Endothelial cell of umbilical vein (primary cell): ENCODE data around the gene MRPS27. TPM values are rescaled to one million over a fixed set of nuclear protein-coding genes. Genes with fewer than 3 reads are reported as not detected.
A peak's percentile ranks its signal among the peaks of the same experiment; 100 is the strongest.

Experiments used
- BruUV-seq: library from RNA; stranded (reverse); fragments of 400-500 nt; replicated peaks from 2 replicates; lab custom pipeline; 2021; lab: Mats Ljungman, UMichigan
- CTCF ChIA-PET: fragments of 300-600, 350-600 bp; sonication (Branson Sonifier 250); formaldehyde crosslinking; loops from one replicate; lab custom pipeline; 2021; ENCODE audit warnings: antibody characterized with exemption, inconsistent platforms; lab: Charles Lee
- POLR2A ChIA-PET: fragments of 300-600, 350-600 bp; sonication (Branson Sonifier 250); formaldehyde crosslinking; loops from one replicate; lab custom pipeline; 2021; ENCODE audit warnings: antibody characterized with exemption, inconsistent platforms; lab: Charles Lee
- DNase-seq: peaks from one replicate; pipeline ENCODE4 v3.0.0-alpha.2; 2011; ENCODE audit warnings: low read depth, low spot score
- FAIRE-seq: peaks from 2 replicates; lab custom pipeline; 2011; peaks lifted over from hg19 to GRCh38; lab: Jason Lieb, UNC
- H2AFZ ChIP-seq: 2 replicates; pipeline ENCODE4 v1.6.0; 2012; ENCODE audit warnings: low read depth, low read length, control low read depth, inconsistent platforms
- H3K27ac ChIP-seq: 2 replicates; pipeline ENCODE4 v1.5.1; 2011; ENCODE audit warnings: low read depth, mild to moderate bottlenecking, control low read depth, low read length, moderate library complexity; ENCODE audit not compliant: insufficient read depth
- H3K27me3 ChIP-seq, 2 experiments: 2 replicates each; pipeline versions ENCODE4 v1.6.0 to v1.6.1; 2011; ENCODE audit warnings: low read length in 2 of 2, mixed read lengths in 1 of 2; ENCODE audit not compliant: control insufficient read depth in 2 of 2, insufficient read depth in 2 of 2
- H3K36me3 ChIP-seq, 2 experiments: 2 replicates in 1 of 2; 3 replicates in 1 of 2; pipeline ENCODE4 v1.5.1; 2011; ENCODE audit warnings: low read length in 2 of 2, mild to moderate bottlenecking in 1 of 2, moderate library complexity in 1 of 2; ENCODE audit not compliant: control insufficient read depth in 2 of 2, insufficient read depth in 2 of 2; ENCODE audit errors: extremely low read depth in 1 of 2
- H3K4me1 ChIP-seq: 3 replicates; pipeline ENCODE4 v1.5.1; 2011; ENCODE audit warnings: mild to moderate bottlenecking, low read length; ENCODE audit not compliant: control insufficient read depth, insufficient read depth; ENCODE audit errors: extremely low read depth
- H3K4me2 ChIP-seq: 2 replicates; pipeline ENCODE4 v1.6.1; 2011; ENCODE audit warnings: low read length, control low read depth, mixed read lengths; ENCODE audit not compliant: insufficient read depth
- H3K4me3 ChIP-seq, 3 experiments: fragments of 200-600 bp in 1 of 3; sonication (generic), shearing (Covaris generic) in 1 of 3; replicated peaks in 1 of 3; 2 replicates each; pipeline ENCODE4 v1.5.1; 2011 to 2016; ENCODE audit warnings: control low read depth in 3 of 3, low read length in 3 of 3, mild to moderate bottlenecking in 2 of 3, inconsistent platforms in 1 of 3, low read depth in 1 of 3, moderate library complexity in 1 of 3; ENCODE audit not compliant: insufficient read depth in 1 of 3
- H3K79me2 ChIP-seq: 2 replicates; pipeline ENCODE4 v1.6.0; 2012; ENCODE audit warnings: low read length, inconsistent platforms; ENCODE audit not compliant: control insufficient read depth, insufficient read depth
- H3K9ac ChIP-seq: replicated peaks from 2 replicates; pipeline ENCODE3; 2011; ENCODE audit warnings: low read length, control low read depth; ENCODE audit not compliant: insufficient read depth; ENCODE audit errors: extremely low read depth
- H3K9me1 ChIP-seq: replicated peaks from 3 replicates; pipeline ENCODE4 v1.6.0; 2011; ENCODE audit warnings: mild to moderate bottlenecking, low read length; ENCODE audit not compliant: control insufficient read depth, insufficient read depth; ENCODE audit errors: extremely low read depth
- H3K9me3 ChIP-seq: replicated peaks from 2 replicates; pipeline ENCODE4 v1.5.1; 2012; ENCODE audit warnings: low read length, inconsistent platforms; ENCODE audit not compliant: control insufficient read depth, insufficient read depth
- H4K20me1 ChIP-seq: replicated peaks from 2 replicates; pipeline ENCODE3; 2011; ENCODE audit warnings: mild to moderate bottlenecking, low read length; ENCODE audit not compliant: control insufficient read depth, insufficient read depth; ENCODE audit errors: extremely low read depth
- EZH2 ChIP-seq: IDR thresholded peaks from 2 replicates; pipeline ENCODE4 v1.6.1; 2012; ENCODE audit warnings: borderline replicate concordance, low read depth, mild to moderate bottlenecking, moderate library complexity, low read length, inconsistent platforms; ENCODE audit not compliant: severe bottlenecking
- FOS ChIP-seq: IDR thresholded peaks from 2 replicates; pipeline ENCODE4 v1.6.1; 2011; ENCODE audit warnings: mild to moderate bottlenecking, low read length, moderate library complexity, borderline replicate concordance; ENCODE audit not compliant: insufficient read depth
- GATA2 ChIP-seq: IDR thresholded peaks from 2 replicates; pipeline ENCODE4 v1.7.0; 2011; ENCODE audit warnings: low read depth, mild to moderate bottlenecking, moderate library complexity, mixed read lengths, low read length; ENCODE audit not compliant: insufficient read length, insufficient read depth
- JUN ChIP-seq: IDR thresholded peaks from 2 replicates; pipeline ENCODE4 v1.6.1; 2011; ENCODE audit warnings: borderline replicate concordance, low read depth; ENCODE audit not compliant: insufficient read length, insufficient read depth
- MYC ChIP-seq: IDR thresholded peaks from one replicate; pipeline ENCODE4 v1.6.1; 2011; ENCODE audit warnings: mild to moderate bottlenecking, low read depth, low read length
- POLR2A ChIP-seq: IDR thresholded peaks from 2 replicates; pipeline ENCODE4 v1.6.1; 2012; ENCODE audit warnings: low read depth, mild to moderate bottlenecking, control low read depth, low read length
- POLR2AphosphoS5 ChIP-seq: IDR thresholded peaks from 2 replicates; pipeline ENCODE4 v1.6.1; 2012; ENCODE audit warnings: low read depth, mild to moderate bottlenecking, control low read depth, low read length, moderate library complexity; ENCODE audit not compliant: insufficient read depth
- dilution Hi-C: fragments of 300-500 bp; cut with MboI; formaldehyde crosslinking; loops from one replicate; pipeline ENCODE4 v1.15.0; 2019; ENCODE audit warnings: low sequenced_read_pairs; ENCODE audit not compliant: extremely low pct_ligation_motif_present
- intact Hi-C: fragments of 100-400 bp; cut with micrococcal nuclease; formaldehyde crosslinking; loops from one replicate; pipeline ENCODE4 v1.10.0; 2022
- polyA plus RNA-seq, 4 experiments: library from polyadenylated mRNA; depleted of rRNA in 3 of 4; stranded (reverse) in 3 of 4; unstranded in 1 of 4; fragments of >200 nt; gene quantifications; 2 replicates each; pipeline versions ENCODE4 v1.2.1 to v1.2.3, GENCODE V29; 2011 to 2012; ENCODE audit warnings: missing spikeins in 1 of 4
- total RNA-seq: library from RNA; stranded (reverse); gene quantifications from 2 replicates; pipeline ENCODE4 v1.2.3, GENCODE V29; 2021
- TF ChIP-seq, protein P1 (sequence below), 2 donors: IDR thresholded peaks; 1 replicate in 1 of 2; 2 replicates in 1 of 2; pipeline ENCODE4 v1.5.1; 2011; ENCODE audit warnings: low read length in 2 of 2, mild to moderate bottlenecking in 2 of 2, moderate library complexity in 2 of 2, control low read depth in 1 of 2, inconsistent platforms in 1 of 2, low read depth in 1 of 2; ENCODE audit not compliant: insufficient read depth in 1 of 2; ENCODE audit errors: extremely low read depth in 1 of 2
- TF ChIP-seq, protein P2 (sequence below): IDR thresholded peaks from 2 replicates; pipeline ENCODE4 v1.6.1; 2011; ENCODE audit not compliant: insufficient read depth, insufficient read length

Gene MRPS27
- total and polyA plus RNA-seq, 2 donors (not counting 3 experiments of a cell fraction or from before 2014, with no cell fraction given), result 56.0 to 67.1 TPM

DNA sequence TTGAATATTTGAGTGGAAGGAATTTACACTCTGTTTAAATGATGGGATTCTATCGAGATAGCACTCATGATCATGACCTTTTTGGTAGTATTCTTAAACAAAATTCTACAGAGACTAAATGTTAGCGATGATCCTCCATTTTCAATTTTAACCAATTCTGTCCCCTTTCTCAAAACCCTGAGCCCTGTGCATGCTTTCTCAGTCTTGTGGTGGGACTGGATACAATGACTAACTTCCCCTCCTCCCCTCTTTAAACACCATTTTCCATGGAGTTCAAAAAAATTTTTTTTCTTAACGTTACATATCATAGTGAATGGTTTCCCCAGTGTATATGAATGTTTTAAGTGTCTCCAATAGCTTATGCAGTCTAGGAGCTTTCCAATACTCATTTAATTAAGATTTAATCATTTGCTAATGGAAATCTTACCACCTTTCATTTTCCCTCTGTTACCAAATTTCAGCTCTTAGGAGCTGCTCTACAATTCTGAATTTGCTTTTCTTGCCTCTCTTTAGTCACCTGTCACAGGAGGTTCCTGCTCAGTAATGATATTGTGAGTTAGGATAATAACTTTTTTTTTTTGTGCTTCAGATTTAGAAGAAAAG, 111.6 kb downstream of the MRPS27 start:
- DNase-seq (no peak), FAIRE-seq (no peak)
- Histone ChIP-seq H3K36me3 (peaks cover 19 to 34% of the 10 kb centered on the region in 2 experiments), H3K4me3 (no peak overlapping the region), H3K9me1 (no peaks in the 10 kb centered on the region), H3K4me2 (no peak overlapping the region), H4K20me1 (no peaks in the 10 kb centered on the region), H3K27ac (no peak overlapping the region), H3K9me3 (no peaks in the 10 kb centered on the region), H3K27me3 (no peaks in the 10 kb centered on the region), H3K4me1 (peaks cover 38% of the 10 kb centered on the region), H3K79me2 (peaks cover 3% of the 10 kb centered on the region), H2AFZ (no peak overlapping the region), H3K9ac (no peak overlapping the region)
- no peak for TF ChIP-seq POLR2AphosphoS5
- no peak for TF ChIP-seq MYC
- no peak for TF ChIP-seq POLR2A
- TF ChIP-seq, protein P1, sequence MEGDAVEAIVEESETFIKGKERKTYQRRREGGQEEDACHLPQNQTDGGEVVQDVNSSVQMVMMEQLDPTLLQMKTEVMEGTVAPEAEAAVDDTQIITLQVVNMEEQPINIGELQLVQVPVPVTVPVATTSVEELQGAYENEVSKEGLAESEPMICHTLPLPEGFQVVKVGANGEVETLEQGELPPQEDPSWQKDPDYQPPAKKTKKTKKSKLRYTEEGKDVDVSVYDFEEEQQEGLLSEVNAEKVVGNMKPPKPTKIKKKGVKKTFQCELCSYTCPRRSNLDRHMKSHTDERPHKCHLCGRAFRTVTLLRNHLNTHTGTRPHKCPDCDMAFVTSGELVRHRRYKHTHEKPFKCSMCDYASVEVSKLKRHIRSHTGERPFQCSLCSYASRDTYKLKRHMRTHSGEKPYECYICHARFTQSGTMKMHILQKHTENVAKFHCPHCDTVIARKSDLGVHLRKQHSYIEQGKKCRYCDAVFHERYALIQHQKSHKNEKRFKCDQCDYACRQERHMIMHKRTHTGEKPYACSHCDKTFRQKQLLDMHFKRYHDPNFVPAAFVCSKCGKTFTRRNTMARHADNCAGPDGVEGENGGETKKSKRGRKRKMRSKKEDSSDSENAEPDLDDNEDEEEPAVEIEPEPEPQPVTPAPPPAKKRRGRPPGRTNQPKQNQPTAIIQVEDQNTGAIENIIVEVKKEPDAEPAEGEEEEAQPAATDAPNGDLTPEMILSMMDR (IDR thresholded peaks at IDR 0.05; ENCODE audit: extremely low read depth in 1 of 2, insufficient read depth in 1 of 2, low read depth in 1 of 2, low read length in 2 of 2), result no peak
- TF ChIP-seq GATA2, result no peak
- TF ChIP-seq, protein P2, sequence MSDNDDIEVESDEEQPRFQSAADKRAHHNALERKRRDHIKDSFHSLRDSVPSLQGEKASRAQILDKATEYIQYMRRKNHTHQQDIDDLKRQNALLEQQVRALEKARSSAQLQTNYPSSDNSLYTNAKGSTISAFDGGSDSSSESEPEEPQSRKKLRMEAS, result no peak
- TF ChIP-seq JUN, result no peak
- no peak for TF ChIP-seq FOS
- TF ChIP-seq EZH2, result no peak
- dilution Hi-C loops, result no loop called here
- BruUV-seq, result TSS peak; percentile 14
- intact Hi-C loops, result no loop called here
- ChIA-PET POLR2A (interaction anchor here (0.9 kb wide), 2 partner anchors 20 to 100 kb away, joined by 3 read pairs; no protein-coding TSS in a partner anchor), CTCF (interaction anchor here (0.6 to 3.9 kb wide), 9 partner anchors 9 to 569 kb away, joined by 3 to 35 read pairs (median 5); no protein-coding TSS in a partner anchor)
